Neural progenitor cell (in vitro differentiated cells): ENCODE data around the gene SLC17A1.

Experiments used
- CTCF ChIP-seq: fragments of 200-600 bp; sonication (generic); IDR thresholded peaks from 2 replicates; pipeline ENCODE4 v1.5.1; 2017; ENCODE audit warnings: antibody characterized with exemption, mild to moderate bottlenecking
- EZH2phosphoT487 ChIP-seq: fragments of 200-600 bp; sonication (generic); IDR thresholded peaks from 2 replicates; pipeline ENCODE4 v1.6.1; 2017; ENCODE audit warnings: antibody characterized with exemption

- TF ChIP-seq CTCF = no peak
- no peak for TF ChIP-seq EZH2phosphoT487
These were observed 63.3 kb downstream of the SLC17A1 start for GRCh38 chr6:25768566-25768965.
